GM18498 (cell line): Measurements from ENCODE around the gene EIF2A.
A peak's percentile ranks its signal among the peaks of the same experiment; 100 is the strongest.
"Not testable (repeated sequence)": the region's sequence is repeated elsewhere in the genome, so short reads cannot be mapped to it uniquely, and the experiment has no call there.

ENCODE experiments used
- ATAC-seq: cut with Tn5 transposase; IDR thresholded peaks from one replicate; pipeline ENCODE4 v1.9.1; 2021; ENCODE audit warnings: mild to moderate bottlenecking, moderate library complexity; ENCODE audit not compliant: unreplicated experiment

EIF2A gene

DNA sequence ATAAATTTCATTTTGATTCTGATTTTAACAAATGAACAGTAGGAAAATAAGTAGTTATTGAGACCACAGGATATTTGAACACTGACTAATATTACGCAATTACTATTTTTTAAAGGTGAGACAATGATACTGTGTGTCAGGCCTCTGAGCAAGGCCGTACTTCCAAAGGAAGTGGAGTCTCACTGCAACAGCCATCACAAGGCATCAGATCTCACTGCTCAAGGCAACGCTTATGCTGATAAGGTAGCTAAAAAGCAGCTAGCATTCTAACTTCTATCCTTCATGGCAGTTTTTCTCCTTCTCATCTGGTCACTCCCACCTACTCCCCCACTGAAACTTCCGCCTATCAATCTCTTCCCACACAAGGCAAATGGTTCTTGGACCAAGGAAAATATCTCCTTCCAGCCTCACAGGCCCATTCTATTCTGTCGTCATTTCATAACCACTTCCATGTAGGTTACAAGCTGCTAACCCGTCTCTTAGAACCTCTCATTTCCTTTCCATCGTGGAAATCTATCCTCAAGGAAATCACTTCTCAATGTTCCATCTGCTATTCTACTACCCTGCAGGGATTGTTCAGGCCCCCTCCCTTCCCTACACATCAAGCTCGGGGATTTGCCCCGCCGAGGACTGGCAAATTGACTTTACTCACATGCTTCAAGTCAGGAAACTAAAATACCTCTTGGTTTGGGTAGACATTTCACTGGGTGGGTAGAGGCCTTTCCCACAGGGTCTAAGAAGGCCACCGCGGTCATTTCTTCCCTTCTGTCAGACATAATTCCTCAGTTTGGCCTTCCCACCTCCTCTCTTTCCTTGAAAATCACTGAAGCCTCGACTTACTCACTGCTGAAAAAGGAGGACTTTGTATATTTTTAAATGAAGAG is 54.3 kb downstream of the EIF2A start:
- ATAC-seq = not testable (repeated sequence)

DNA sequence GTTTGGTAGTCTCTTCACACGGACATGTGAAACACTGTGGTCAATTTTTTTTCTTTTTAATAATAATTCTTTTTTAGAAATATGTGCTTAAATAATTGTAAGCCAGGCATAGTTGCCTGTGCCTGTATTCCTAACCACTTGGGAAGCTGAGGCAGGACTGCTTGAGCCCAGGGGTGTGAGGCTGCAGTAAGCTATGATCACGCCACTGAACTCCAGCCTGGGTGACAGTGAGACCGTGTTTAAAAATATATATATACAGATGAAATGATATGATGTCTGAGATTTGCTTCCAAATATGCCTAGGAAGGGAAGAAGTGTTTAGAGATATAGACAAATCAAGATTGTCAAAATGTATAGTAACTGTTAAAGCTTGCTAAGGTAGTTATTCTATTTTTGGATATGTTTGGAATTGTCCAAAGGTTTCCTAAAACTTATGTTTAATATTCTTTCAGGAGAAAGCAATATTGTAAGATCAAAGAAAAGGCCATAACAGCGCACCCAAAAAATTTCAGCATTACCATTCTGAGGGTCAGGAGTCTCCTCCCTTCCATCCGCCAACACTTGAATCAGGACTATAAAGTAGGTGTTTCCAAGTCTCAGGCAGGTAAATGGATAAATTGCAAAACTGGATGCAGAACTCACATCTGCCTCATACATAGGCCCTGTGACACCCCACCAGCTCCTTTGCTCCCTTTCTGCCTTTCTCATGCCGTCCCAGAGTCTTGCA is 56.0 kb downstream of the EIF2A start:
- ATAC-seq = peak; percentile 8

DNA sequence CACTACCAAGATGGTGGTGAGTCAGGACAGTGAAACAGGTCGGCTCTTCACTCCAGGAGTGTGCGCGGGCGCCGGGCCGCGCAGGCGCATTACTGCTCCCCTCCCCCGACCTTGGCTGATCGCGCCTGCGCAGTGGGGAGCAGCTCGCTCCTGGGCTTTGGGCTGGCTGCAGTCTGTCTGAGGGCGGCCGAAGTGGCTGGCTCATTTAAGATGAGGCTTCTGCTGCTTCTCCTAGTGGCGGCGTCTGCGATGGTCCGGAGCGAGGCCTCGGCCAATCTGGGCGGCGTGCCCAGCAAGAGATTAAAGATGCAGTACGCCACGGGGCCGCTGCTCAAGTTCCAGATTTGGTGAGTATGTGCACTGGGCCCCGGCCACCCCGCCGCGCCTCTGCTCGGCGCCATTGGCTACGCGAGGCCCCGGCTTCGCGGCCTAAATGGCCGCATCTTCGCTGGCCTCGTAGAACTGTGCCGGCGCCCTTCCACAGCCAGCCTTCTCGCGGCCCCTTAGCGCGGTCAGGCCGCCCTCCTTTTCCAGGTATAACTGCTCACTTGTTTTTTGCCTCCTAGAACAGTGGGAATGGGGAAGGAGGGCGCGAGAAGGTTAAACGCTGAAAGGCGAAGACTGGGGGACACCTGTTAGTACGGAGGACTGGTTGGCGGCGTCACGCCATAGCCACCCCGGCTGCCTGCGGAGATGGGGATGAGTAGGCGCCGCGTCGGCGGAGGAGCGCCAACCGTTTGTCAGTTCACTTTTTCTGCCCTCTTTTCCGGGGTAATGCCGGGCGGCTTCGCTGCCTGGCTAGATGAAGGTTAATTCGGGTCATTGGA is 56.8 kb downstream of the EIF2A start, which contains the start of gene SELENOT:
Gene SELENOT, plus strand, starts transcription at position 169 of the 827 bp plus-strand sequence. Its CDS starts 42 bp downstream, at position 211.
- ATAC-seq = peak; percentile 64

DNA sequence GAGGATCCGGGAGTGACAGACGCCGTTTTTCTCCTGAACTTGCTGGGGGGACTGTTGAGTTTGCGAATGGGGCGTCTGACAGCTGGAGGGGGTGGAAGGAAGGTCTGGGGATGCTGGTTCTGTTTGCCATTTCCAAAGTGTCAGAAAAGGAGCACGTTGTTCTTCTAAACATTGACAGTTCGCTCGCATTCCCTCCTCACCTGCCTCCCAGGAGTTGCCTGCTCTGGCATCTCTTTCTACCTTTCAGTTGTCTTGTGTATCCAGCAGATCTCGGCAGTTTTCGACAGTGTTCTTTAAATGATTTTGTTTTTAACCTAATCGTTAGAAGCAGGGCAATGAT is 57.4 kb downstream of the EIF2A start:
- no peak for ATAC-seq

DNA sequence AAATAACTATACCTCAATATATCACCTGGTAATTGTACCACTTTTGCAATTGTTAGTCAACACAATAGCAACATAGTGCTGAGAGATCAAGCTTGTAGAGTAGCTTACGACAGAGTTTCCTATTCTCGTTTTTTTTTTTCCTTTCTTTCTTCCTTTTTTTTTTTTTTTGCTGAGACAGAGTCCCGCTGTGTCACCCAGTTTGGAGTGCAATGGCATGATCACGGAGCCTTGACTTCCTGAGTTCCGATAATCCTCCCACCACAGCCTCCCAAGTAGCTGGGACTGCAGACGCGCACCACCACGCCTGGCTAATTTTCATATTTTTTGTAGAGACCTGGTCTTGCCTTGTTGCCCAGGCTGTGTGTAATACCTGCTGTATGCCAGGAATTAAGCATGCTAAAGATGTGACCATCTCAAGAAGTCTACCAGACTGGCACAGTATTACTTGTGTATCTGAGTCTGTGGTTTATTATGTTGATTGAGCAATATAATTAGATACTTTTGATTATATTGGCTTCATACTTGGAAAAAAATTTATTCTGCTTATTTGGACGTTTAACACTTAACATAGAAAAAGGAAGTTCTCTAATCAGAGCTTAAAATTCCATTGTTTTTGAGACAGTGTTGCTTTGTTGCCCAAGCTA is 59.5 kb downstream of the EIF2A start:
- ATAC-seq = no peak

DNA sequence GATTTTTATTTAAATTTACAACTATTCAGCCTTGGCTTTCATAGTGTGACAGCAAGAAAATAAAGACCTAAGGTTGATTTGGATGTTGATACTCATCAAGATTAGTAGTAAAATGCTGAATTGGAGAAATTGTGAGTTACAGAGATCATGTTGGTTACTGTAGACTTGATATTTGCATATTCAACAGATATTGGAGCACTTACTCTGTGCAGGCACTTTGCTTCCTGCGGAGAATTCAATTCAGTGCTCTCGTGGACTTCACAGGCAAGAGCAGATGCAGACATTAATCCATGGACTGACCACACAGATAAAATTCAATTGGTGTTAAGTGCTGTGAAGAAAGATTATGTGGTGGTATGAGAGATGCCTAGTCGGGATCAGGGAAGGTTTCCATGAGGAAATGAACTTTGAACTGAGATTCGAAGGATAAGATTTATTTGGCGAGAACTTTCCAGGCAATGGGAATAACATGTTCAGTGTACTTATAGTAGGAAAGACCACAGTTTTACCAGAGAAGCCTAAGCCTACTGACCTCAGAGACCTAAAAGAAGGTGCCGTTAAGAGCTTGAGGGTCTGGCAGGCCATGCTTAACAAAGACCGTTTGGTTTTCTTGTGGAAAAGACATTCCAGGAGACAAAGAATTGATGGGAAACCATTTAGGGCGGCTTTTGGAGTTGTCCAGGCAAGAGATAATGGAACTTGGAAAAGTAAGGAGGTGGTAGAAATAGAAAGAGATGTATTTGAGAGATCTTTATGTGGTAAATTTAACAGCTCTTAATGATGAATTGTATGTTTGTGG is 60.9 kb downstream of the EIF2A start:
- no peak for ATAC-seq

DNA sequence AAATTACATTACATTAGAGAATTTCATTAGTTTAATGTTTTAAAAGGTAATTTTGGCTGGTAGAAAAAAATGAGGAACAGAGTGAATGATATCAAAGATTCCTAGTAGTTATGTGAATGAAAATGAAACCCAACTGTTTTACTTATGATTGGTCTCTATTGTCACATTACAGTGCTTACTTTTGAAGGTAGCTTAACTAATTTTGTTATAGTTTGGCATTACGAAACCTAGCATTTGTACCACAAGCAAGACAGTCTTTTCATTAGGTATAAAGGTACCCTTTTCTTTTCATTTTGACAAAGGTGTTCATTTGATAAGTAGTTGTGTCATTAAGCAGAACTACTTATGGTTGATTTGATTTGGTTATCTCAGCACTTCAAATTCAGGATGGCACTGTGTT is 63.4 kb downstream of the EIF2A start:
- no peak for ATAC-seq

DNA sequence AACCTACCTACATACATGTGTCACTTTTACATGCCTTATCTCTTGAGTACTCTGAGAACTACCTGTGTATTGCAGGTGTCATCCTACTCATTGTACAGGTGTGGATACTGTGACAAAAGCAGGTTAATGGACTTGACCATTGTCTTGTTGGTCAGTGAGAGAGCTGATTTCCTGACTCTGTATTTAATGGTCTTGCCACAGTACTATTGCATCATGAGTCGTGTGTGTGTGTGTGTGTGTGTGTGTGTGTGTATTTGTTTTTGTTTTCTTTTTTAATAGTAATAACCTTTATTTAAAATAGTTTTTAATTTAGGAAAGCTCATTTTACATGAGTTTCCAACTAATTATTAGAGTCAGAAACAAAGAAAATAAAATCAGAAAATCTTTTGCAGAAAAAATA is 64.2 kb downstream of the EIF2A start:
- ATAC-seq = no peak

DNA sequence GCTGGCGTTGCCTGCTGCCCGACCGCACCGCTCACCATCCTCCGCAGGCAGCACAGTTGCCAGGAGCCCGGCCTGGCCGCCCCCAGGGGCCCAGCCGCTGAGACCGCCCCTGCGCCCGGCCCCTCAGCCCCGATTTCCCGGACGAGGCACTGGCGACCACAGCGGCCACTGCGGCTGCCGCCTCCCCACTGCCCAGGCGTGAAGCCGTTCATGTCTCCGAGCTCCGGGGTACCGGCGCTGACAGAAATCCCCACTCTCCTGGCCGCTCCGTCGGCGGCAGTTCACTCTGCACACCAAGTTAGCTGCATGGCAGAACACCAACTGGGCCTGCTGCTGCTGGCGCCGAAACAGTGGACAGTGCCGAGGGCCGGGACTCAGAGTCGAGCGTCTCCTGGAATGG is 65.1 kb downstream of the EIF2A start:
- ATAC-seq = no peak

DNA sequence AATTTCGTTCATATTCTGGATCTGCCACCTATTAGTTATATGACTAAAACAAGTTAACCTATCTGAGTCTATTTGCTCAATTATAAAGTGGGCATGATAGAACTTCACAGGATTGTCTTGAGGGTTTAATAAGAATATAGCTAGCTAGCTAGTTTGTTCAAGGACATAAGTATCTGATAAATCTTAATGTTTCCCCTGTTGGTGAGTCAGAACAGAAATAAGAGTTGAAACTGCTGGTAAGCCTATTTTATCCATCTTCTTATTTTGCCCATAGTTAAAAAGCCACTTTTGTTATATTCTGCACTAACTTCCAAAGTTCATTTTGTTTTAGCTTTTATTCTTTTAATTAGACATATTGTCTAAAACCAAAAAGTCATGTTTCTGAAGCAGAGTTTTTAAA is 65.9 kb downstream of the EIF2A start:
- no peak for ATAC-seq

DNA sequence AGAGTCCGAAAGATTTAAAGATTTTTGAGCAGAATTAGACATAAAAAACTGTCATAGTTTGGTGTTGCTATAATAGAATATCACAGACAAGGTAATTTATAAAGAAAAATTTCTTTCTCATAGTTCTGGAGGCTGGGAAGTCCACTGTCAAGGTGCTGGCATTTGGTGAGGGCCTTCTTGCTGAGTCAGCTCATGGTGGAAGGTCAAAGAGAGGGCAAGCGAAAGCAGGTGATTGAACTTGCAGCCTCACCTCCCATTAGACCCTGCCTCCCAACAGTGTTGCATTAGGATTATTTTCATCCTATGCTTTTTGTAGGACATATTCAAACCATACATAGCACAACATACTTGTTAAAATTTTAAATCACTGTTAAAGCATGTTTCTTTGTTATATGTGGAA is 66.4 kb downstream of the EIF2A start:
- no peak for ATAC-seq

DNA sequence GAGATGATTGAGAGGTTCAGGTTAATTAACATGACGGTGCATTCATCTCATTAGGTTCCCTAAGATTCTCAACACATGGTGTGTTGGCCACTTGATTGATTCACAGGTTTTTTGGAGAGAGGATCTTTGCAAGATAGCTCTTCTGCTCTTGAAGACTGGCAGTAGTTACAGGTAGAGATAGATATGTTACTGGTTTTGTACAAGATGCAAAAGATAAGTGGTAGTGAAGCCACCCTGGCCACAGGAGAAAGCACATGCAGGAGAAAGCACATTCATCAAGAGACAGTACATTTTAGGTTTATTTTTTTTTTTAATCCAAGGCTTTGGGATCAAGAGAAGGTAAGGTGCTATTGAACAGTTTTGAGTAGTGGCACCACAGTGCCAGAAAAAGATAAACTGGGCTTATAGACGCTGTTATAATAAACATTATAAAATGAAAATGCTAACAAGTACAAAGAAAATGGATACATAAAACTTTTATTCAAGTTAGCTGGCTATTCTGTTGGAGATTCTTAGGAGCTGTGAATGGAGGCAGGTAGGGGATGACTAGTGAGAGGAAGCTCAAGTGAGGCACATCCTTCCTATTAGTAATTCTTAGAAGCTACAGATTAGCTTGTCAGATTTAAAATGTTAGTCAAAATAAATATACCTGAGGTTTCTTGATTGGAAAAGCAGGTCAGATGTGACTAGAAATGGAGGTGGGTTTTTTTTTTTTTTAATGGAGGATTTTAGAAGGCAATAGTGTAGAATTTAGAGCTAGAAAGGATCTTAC is 67.3 kb downstream of the EIF2A start:
- ATAC-seq = no peak

DNA sequence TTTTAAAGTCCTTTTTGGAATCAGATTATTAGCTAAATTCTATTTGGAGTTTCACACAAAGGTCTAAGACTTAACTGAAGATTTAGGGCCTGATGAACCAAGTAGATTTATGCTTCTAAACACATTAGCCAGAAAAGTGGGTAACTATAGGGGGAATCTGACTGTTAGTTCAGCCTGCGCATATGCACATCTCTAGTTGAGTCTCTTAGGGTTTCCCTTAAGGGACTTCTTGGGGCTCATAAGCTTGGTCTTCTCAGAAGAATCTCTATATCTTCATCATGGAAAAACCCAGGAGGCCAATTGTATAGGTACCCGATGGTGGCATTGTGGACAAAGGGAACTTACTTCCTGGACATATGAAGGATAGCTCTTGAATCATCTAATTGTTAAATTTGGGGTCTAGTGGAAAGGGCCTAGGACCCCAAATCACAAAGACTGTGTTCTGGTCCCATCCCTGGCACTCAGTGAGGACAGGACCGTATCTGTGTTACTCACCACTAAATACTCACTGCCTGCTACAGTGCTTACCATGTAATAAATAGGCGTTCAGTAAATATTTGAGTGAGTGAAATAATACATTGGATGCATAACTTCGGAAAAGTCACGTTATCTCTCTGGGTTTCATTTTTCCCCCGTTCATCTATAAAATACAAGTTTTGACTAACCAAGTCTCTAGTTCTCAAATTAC is 73.6 kb downstream of the EIF2A start:
- no peak for ATAC-seq

DNA sequence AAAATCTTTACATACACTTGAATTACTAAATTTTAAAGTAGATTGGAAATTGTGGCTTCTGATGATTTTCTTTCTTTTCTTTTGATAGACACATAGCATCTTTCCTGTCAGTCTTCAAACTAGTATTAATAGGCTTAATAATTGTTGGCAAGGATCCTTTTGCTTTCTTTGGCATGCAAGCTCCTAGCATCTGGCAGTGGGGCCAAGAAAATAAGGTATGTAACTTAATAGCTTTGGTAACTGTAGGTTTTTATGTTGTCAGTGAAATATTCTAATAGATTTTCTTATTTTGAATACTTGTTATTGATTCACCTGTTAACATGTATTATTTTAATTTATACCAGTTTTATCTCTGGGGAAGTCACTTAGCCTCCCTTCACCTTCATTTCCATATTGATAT is 76.4 kb downstream of the EIF2A start:
- not testable (repeated sequence) for ATAC-seq

DNA sequence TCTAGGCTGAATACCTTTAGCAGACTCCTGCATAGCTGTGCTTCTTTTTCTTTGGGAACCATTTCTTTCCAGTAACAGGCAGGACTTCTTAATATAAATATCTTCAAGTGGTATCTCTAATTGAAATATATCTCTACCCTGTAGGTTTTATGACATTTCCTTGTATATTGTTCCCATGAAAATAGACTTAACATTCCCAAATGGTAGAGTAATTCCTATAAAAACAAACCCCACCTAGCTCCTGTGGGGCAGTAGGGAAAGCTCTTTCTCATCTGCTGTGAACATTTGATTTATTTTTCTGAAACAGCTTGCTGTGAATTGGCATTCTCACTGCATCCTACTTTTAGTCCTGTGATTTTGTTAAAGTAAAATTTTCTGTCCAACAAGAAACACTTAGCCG is 77.4 kb downstream of the EIF2A start:
- ATAC-seq = no peak

DNA sequence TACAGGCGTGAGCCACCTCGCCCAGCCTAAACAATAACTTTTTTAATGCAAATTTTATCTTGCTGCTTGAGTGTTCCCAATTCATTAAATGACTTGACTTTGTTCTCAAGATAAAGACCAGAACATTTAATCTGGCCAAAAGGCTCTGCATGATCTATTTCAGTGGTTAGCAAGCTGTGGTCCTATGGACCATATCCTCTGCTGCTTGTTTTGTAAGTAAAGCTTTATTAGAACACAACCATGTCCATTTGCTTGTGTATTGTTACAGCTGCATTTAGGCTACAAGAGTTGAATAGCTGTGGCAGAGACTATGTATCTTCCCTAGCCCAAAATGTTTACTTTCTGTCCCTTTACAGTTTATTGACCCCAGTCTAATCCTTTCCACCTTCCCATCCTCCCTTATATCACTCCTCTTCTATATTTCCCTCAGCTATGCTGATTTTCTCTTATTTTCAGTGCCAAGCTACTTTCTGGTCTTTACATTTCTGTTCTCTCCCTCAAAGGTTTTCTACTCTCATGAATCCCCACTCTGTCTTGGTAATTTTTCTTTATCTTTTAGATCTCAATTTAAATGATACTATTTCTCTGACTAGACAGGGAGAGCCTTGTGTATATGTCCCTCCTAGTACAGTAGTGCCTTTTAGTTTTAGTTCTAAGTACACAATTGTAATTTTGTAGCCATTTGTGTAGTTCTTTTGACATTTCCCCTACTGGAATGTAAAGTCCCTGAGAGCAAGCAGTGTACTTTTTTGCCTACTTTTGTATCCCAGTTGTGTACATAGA is 79.8 kb downstream of the EIF2A start:
- no peak for ATAC-seq

DNA sequence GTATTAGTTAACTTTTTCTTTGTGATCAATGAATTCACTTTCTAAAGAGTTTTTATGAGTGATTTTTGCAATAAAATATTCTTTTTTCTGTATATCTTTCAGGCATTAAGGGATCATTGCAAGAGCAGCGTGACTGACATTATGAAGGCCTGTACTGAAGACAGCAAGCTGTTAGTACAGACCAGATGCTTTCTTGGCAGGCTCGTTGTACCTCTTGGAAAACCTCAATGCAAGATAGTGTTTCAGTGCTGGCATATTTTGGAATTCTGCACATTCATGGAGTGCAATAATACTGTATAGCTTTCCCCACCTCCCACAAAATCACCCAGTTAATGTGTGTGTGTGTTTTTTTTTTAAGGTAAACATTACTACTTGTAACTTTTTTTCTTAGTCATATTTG is 81.0 kb downstream of the EIF2A start:
- ATAC-seq = no peak
